GM19351 (cell line): ENCODE results near the gene SNRNP70.
A peak's percentile ranks its signal among the peaks of the same experiment; 100 is the strongest.
"Not testable (repeated sequence)": the region's sequence is repeated elsewhere in the genome, so short reads cannot be mapped to it uniquely, and the experiment has no call there.

Source experiments
- ATAC-seq: cut with Tn5 transposase; IDR thresholded peaks from one replicate; pipeline ENCODE4 v1.9.1; 2021; ENCODE audit warnings: mild to moderate bottlenecking, moderate library complexity; ENCODE audit not compliant: unreplicated experiment

Gene SNRNP70

DNA sequence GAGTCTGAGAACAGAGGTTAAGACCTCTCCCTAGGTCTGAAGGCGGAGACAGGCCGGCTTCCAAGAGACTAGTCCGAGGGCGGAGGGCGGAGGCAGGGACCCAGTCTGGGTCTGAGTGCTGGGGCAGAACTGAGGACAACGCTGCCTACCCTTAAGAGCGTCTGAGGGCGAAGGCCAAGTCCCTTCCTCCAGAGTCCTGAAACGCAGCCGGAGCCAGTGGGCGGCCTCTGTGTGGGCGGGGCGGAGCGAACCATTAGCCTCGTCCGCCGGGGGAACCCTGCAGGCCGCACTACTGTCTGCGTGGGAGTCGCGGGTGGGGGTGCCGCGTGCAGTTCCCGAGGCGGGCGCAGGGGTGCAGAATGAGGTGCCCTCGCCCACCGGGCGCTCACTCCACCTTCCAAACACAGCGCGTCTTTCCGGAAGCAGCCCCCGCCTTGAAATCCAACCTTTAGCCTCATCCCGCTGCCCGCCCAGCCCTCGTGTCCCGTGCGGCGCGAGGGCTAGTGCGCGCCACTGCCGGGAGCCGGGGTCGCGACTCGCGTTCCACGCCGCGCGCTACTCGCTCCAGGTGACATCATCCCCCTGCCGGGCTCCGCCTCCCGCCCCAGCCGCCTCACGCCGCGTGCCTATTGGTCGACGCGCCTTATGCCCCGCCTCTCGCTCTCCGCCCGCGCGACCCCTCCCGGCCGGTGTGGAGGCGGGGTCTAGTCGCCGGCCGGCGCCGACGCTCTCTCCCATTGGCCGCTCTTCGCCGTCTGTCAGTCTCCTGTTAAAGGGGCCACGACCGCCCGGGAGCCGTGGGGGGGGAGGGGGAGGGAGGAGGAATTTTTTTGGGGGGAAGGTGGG, 33.5 kb downstream of the SNRNP70 start, which contains the start of gene C19orf73:
Gene C19orf73, minus strand, starts transcription at position 579 of the 846 bp plus-strand sequence. Its CDS starts 121 bp downstream, at position 458.
- peak; percentile 76 for ATAC-seq

DNA sequence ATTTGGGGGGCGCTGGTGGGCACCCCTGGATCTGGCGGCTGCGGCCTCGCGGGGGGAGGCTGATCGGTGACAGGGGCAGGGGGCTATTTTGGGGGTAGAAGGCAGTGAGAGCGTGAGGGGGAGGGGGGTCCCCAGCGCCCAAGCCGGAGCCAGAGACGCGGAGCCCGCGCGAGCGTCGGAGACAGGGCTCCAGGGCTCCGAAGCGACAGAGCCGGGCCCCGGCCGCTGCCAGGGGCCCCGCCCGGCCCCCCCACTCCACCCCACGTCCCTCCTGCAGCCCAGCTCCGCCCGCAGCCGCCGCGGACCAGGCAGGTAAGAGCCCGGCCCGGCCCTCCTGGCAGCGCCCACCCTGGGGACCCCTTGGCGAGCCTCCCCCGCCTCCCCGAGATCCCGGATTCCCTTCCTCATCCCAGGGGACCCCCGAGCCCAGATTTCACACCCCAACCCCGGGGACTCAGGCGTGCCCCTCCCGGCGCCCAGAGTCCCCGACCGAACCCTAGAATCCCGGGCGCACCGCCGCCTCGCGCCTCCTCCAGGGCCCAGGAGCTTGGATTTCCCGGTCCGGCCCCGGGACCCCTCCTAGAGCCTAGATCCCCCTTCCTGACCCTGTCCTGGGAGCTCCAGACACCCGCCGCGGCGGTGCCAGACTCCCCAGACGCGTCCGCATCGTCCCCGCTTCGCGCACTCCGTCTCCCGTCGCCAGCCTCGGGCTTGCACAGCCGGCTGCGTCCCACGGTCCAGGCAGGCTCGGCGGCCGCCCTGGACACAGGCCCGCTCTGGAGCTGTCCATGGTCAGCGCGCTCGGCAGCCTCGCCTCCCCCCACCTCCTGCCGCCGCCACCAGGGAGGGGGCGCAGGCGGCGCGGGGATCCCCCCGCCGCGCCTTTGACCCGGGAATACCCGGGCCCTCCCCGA, 34.4 kb downstream of the SNRNP70 start, which contains the start of gene PPFIA3:
Gene PPFIA3, plus strand, starts transcription at position 134 of the 914 bp plus-strand sequence. CDS start 8,330 bp downstream, outside the sequence.
- no peak for ATAC-seq

DNA sequence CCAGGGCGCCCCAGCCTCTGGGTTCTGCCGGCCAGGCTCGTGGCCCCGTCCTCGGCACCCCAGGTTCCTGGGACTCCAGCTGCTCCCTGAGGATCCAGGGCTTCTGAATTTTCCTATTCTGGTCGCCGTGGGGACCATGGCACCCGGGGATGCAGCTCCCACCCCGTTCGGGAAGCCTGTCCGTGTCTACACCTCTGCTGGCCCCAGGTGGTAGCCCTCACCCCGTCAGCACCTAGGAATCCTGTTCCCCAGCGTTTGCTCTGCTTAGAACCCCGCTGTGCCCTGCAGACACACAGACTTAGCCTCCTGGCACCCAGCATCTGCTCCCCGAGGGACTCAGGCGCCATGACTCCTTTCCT, 35.1 kb downstream of the SNRNP70 start:
- no peak for ATAC-seq

DNA sequence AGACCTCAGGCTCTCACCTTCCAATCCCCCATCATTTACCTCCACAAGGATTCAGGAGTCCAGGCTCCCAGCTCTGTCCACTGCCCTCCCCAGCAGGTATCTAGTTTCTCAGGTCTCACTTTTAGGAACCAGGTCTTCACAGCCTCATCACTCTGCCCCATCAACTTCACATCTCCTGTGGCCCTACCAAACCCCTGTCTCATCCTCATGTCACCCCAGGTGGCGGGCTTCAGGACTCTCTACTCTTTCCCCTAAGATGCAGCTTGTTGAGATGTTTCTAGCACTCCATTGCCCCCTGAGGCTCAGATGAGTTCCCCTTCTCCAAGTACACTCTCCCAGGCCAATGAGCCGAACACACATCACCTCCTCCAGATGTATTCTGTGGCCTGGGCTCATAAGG, 35.6 kb downstream of the SNRNP70 start:
- no peak for ATAC-seq

DNA sequence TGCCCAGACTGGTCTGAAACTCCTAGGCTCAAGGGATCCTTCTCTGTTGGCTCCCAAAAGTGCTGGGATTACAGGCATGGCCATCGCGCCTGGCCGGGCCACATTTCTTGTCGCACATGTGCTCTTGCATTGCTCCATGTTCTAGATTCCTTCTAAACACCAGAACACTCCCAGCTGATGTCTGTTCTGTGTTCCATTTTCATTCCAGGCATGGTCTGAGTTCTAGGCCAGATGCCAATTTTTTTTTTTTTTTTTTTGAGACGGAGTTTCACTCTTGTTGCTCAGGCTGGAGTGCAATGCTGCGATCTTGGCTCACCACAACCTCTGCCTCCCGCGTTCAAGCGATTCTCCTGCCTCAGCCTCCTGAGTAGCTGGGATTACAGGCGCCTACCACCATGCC, 36.6 kb downstream of the SNRNP70 start:
- ATAC-seq = not testable (repeated sequence)

- ATAC-seq = not testable (repeated sequence)
Measured at GRCh38 chr19:49123285-49123684, 38.0 kb downstream of the SNRNP70 start.

GRCh38 chr19:49125025-49125731, 39.9 kb downstream of the SNRNP70 start:
- no peak for ATAC-seq

- ATAC-seq = no peak
Measured at GRCh38 chr19:49126575-49126974, 41.3 kb downstream of the SNRNP70 start.

DNA sequence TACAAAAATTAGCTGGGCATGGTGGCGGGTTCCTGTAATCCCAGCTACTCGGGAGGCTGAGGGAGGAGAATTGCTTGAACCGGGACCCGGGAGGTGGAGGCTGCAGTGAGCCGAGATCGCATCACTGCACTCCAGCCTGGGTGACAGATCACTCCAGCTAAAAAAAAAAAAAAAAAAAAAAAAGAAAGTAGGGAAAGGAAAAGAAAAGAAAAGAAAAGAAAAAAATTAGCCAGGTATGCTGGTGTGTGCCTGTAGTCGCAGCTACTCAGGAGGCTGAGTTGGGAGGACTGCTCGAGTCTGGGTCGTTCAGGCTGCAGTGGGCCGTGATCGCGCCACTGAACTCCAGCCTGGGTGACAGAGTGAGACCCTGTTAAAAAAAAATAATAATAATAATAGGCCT, 42.0 kb downstream of the SNRNP70 start:
- not testable (repeated sequence) for ATAC-seq

DNA sequence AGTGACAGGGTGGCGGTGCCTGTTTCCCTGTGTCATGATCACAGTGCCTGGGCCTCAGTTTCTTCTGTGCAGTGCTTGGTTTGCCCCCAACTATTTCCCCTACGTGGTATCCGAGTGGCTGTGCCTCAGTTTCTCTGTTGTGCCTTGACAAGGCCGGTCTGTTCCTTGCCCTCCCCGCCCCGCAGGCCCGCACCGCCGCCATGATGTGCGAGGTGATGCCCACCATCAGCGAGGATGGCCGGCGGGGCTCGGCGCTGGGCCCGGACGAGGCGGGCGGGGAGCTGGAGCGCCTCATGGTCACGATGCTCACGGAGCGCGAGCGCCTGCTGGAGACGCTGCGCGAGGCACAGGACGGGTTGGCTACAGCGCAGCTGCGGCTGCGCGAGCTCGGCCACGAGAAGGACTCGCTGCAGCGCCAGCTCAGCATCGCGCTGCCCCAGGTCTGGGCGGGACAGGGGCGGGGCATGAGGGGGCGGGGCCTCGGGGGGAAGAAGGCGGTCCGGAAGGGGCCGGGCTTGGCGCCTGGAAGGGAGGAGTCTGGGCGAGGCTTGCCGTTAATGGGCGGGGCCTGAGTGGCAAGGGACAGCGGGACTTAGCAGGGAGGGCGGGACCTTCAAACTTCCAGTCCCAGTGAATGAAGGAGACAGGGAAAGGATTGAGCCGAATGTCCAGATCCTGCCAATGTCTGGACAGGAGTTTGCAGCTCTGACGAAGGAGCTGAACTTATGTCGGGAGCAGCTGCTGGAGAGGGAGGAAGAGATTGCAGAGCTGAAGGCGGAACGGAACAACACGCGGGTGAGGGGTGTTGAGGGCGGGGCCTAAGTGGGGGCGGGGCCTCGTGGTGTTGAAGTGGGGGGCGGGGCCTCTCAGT, 42.7 kb downstream of the SNRNP70 start:
- peak; percentile 84 for ATAC-seq

DNA sequence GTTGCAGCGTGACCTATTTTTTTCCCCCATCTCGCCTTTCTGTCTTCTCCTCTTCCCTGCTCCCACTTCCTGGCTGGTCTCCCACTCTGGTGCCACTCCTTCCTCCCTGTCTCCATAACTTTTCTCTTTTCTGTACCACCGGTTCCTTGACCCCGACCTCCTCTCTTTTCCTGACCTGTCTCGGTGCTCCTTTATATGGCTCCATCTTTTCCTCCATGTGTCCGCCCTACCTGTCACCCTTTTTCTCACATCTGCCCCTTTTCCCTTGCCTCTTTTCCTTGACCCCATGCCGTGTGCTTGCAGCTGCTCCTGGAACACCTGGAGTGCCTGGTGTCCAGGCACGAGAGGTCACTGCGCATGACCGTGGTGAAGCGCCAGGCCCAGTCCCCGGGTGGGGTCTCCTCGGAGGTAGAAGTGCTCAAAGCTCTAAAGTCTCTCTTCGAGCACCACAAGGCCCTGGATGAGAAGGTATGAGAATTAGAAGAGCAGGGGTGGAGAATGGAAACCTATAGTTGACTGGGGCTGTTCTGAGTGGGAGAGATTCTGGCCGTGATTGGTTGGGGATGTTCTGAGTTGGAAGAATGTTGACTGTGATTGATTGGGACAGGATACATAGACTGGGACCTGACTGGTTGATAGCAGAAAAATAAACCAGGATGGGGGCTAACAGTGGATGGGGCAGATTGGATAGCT, 43.4 kb downstream of the SNRNP70 start:
- no peak for ATAC-seq

- ATAC-seq = no peak
Measured at GRCh38 chr19:49129238-49129583, 44.0 kb downstream of the SNRNP70 start.

DNA sequence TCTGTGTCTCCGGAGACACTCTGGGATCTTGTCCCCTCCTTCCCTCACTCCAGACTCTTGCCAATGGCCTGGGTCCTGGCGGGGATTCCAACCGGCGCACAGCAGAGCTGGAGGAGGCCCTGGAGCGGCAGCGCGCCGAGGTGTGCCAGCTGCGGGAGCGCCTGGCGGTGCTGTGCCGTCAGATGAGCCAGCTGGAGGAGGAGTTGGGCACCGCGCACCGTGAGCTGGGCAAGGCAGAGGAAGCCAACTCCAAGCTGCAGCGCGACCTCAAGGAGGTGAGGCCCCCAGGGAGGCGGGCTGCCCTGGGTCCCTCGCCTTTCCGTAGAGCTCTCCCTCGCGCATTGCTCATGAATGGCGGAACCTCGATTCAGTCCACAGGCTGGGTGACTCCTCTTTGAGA, 45.1 kb downstream of the SNRNP70 start:
- ATAC-seq = no peak

DNA sequence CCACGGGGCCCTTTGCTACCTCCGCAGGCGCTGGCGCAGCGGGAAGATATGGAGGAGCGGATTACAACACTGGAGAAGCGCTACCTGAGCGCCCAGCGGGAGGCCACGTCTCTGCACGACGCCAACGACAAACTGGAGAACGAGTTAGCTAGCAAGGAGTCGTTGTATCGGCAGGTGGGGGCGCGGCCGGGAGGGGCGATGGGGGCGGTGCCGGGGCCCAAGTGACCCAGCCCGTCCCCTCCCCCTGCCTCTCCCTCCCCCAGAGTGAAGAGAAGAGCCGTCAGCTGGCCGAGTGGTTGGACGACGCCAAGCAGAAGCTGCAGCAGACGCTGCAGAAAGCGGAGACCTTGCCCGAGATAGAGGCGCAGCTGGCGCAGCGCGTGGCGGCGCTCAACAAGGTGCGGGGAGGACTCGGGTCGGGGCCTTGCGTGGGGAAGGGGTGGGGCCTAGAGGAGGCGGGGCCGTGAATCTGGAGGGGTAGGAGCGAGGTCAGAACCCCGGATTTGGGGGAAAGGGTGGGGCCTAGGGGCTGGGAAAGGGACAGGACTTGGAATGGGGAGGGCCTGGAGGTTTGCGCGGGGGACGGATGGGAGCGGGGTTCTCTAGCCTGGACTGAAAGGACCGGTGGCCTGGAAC, 47.8 kb downstream of the SNRNP70 start:
- no peak for ATAC-seq

GRCh38 chr19:49133621-49134454, 48.6 kb downstream of the SNRNP70 start:
- ATAC-seq = no peak

- no peak for ATAC-seq
Measured at GRCh38 chr19:49135686-49136085, 50.4 kb downstream of the SNRNP70 start.

- no peak for ATAC-seq
Measured at GRCh38 chr19:49136771-49137171, 51.5 kb downstream of the SNRNP70 start.

DNA sequence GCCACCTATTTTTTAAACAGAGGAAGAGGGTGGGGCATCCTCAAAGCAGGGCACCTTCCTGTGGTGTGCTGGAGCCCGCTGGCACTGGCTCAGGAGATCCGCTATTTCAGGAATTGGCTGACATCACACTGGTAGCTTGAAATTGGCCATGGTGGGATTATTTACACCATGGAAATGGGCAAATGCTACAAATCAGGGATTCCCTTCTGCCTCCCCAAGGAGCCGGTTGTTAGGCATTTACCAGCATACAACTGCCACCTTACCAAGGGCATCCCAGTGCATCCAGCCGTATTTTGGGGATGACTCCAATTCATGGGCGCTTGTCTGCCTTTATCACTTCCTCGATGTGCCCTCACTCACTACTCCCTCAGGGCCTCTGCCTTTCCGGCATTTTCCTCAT, 55.7 kb downstream of the SNRNP70 start:
- ATAC-seq = no peak
